Measurements from ENCODE around the gene C16orf74. TPM values are rescaled to one million over a fixed set of nuclear protein-coding genes. Genes with fewer than 3 reads are reported as not detected.

C16orf74 gene
- total RNA-seq, 4 donors from 2014 or later: 2.5 to 6.6 TPM; not detected in 2

- H3K4me1 ChIP-seq: peaks cover 0 to 19% (median 6%) of the 10 kb centered on the region in 4 donors
- H3K36me3 ChIP-seq: no peaks in the 10 kb centered on the region
- H3K27ac ChIP-seq: no peak overlapping the region
- DNase-seq: no peak
- no peaks in the 10 kb centered on the region for H3K27me3 ChIP-seq
- H3K4me3 ChIP-seq: no peak overlapping the region
- no peaks in the 10 kb centered on the region for H3K9me3 ChIP-seq
- TF ChIP-seq POLR2A (IDR thresholded peaks at IDR 0.05) (no peak), CTCF (IDR thresholded peaks at IDR 0.05) (no peak)
Observed at GRCh38 chr16:85716680-85717038, 34.2 kb downstream of the C16orf74 start.

GRCh38 chr16:85716022-85716679 lies 34.7 kb downstream of the C16orf74 start:
- peaks cover 0 to 19% (median 6%) of the 10 kb centered on the region in 4 donors for H3K4me1 ChIP-seq
- H3K36me3 ChIP-seq: no peaks in the 10 kb centered on the region
- H3K27me3 ChIP-seq: no peaks in the 10 kb centered on the region
- no peak overlapping the region for H3K27ac ChIP-seq
- no peak for TF ChIP-seq POLR2A (IDR thresholded peaks at IDR 0.05)
- TF ChIP-seq CTCF (IDR thresholded peaks at IDR 0.05): no peak
- no peak for DNase-seq
- no peaks in the 10 kb centered on the region for H3K9me3 ChIP-seq
- no peak overlapping the region for H3K4me3 ChIP-seq

GRCh38 chr16:85715169-85716021 lies 35.5 kb downstream of the C16orf74 start:
- Histone ChIP-seq H3K27me3 (no peaks in the 10 kb centered on the region), H3K27ac (no peak overlapping the region), H3K9me3 (no peaks in the 10 kb centered on the region), H3K36me3 (no peaks in the 10 kb centered on the region), H3K4me3 (no peak overlapping the region), H3K4me1 (peaks cover 0 to 19% (median 6%) of the 10 kb centered on the region in 4 donors)
- TF ChIP-seq CTCF (IDR thresholded peaks at IDR 0.05) (no peak), POLR2A (IDR thresholded peaks at IDR 0.05) (no peak)
- DNase-seq: no peak

GRCh38 chr16:85712801-85713200 lies 38.1 kb downstream of the C16orf74 start:
- no peak overlapping the region for H3K27ac ChIP-seq
- peaks cover 0 to 2% (median 0%) of the 10 kb centered on the region in 4 donors for H3K4me1 ChIP-seq
- no peaks in the 10 kb centered on the region for H3K36me3 ChIP-seq
- DNase-seq: no peak
- H3K27me3 ChIP-seq: no peaks in the 10 kb centered on the region
- H3K9me3 ChIP-seq: no peaks in the 10 kb centered on the region
- TF ChIP-seq POLR2A (IDR thresholded peaks at IDR 0.05): no peak
- no peak for TF ChIP-seq CTCF (IDR thresholded peaks at IDR 0.05)
- no peak overlapping the region for H3K4me3 ChIP-seq

- Histone ChIP-seq H3K4me3 (no peak overlapping the region), H3K27ac (no peak overlapping the region), H3K9me3 (no peaks in the 10 kb centered on the region), H3K4me1 (no peaks in the 10 kb centered on the region), H3K27me3 (no peaks in the 10 kb centered on the region), H3K36me3 (no peaks in the 10 kb centered on the region)
- DNase-seq: no peak
- no peak for TF ChIP-seq POLR2A (IDR thresholded peaks at IDR 0.05)
- TF ChIP-seq CTCF (IDR thresholded peaks at IDR 0.05): no peak
Observed at GRCh38 chr16:85711982-85712587, 38.8 kb downstream of the C16orf74 start.

All from Peyer's patch (tissue), 4 donors.